GM12878 (cell line): Measurements from ENCODE around the gene WDFY4. TPM values are rescaled to one million over a fixed set of nuclear protein-coding genes. Genes with fewer than 3 reads are reported as not detected.

Source experiments
- CBX5 ChIP-seq: sonication (generic); IDR thresholded peaks from 2 replicates; pipeline ENCODE4 v1.6.1; 2016; ENCODE audit warnings: low read depth, moderate library complexity, mild to moderate bottlenecking, inconsistent platforms
- IKZF1 ChIP-seq: fragments of 450-650 bp; conservative IDR thresholded peaks from 2 replicates; pipeline ENCODE4 v1.6.1; 2017; ENCODE audit warnings: antibody characterized with exemption, mild to moderate bottlenecking
- JUNB ChIP-seq: IDR thresholded peaks from 2 replicates; pipeline ENCODE4 v1.6.1; 2016; ENCODE audit warnings: antibody characterized with exemption, mild to moderate bottlenecking
- JUND ChIP-seq: IDR thresholded peaks from 2 replicates; pipeline ENCODE4 v1.6.1; 2012; ENCODE audit warnings: low read depth, mild to moderate bottlenecking, low read length, improper control_type of control experiment, moderate library complexity
- KLF5 ChIP-seq: fragments of 450-650 bp; IDR thresholded peaks from 2 replicates; pipeline ENCODE4 v1.6.1; 2014; ENCODE audit warnings: mild to moderate bottlenecking; ENCODE audit not compliant: partially characterized antibody
- MEF2A ChIP-seq: IDR thresholded peaks from 2 replicates; pipeline ENCODE4 v1.6.1; 2011; ENCODE audit warnings: low read depth, mild to moderate bottlenecking, low read length, moderate library complexity; ENCODE audit not compliant: insufficient read depth
- MYC ChIP-seq: IDR thresholded peaks from 2 replicates; pipeline ENCODE4 v1.6.1; 2011; ENCODE audit warnings: mild to moderate bottlenecking, low read length, moderate library complexity, inconsistent platforms; ENCODE audit not compliant: insufficient read depth, insufficient replicate concordance, insufficient read length, severe bottlenecking
- POLR2A ChIP-seq: IDR thresholded peaks from 2 replicates; pipeline ENCODE4 v1.6.1; 2011; ENCODE audit warnings: low read depth, mild to moderate bottlenecking, low read length
- RELA ChIP-seq: fragments of 450-650 bp; IDR thresholded peaks from 2 replicates; pipeline ENCODE4 v1.8.0; 2014; ENCODE audit warnings: borderline replicate concordance; ENCODE audit not compliant: partially characterized antibody
- RUNX3 ChIP-seq: IDR thresholded peaks from 2 replicates; pipeline ENCODE4 v1.6.1; 2012; ENCODE audit warnings: low read length, inconsistent platforms
- YY1 ChIP-seq: IDR thresholded peaks from 2 replicates; pipeline ENCODE4 v1.6.1; 2011; ENCODE audit warnings: low read depth, mild to moderate bottlenecking, low read length
- polyA plus RNA-seq, 11 experiments: library from polyadenylated mRNA; depleted of rRNA in 4 of 11; unstranded in 6 of 11; stranded (reverse) in 5 of 11; fragments of >200 nt; fragmentation: Nextera tagmentation in 4 of 11; fragmentation: Illumina TruSeq in 1 of 11; extraction: Ambion mirVana in 4 of 11; extraction: Trizol in 1 of 11; gene quantifications; 1 replicate in 1 of 11; 2 replicates in 10 of 11; pipeline versions ENCODE4 v1.2.1 to v1.2.3, GENCODE V29; 2011 to 2016; ENCODE audit warnings: inconsistent platforms in 2 of 11, missing spikeins in 2 of 11, low read depth in 1 of 11
- total RNA-seq, 4 experiments: library from RNA; depleted of rRNA in 3 of 4; stranded (reverse); fragments of >200 nt in 3 of 4; fragmentation: Illumina TruSeq in 1 of 4; extraction: Trizol in 1 of 4; gene quantifications; 2 replicates each; pipeline versions ENCODE4 v1.2.1 to v1.2.3, GENCODE V29; 2013 to 2021
- TF ChIP-seq, protein P1 (sequence below): fragments of 150-350 bp; IDR thresholded peaks from 2 replicates; pipeline ENCODE4 v1.6.1; 2016; ENCODE audit warnings: low read depth, low read length
- TF ChIP-seq, protein P2 (sequence below): fragments of 450-650 bp; IDR thresholded peaks from 2 replicates; pipeline ENCODE4 v1.6.1; 2014; ENCODE audit warnings: mild to moderate bottlenecking
- TF ChIP-seq, protein P3 (sequence below): fragments of 150-350 bp; IDR thresholded peaks from 2 replicates; pipeline ENCODE4 v1.6.1; 2014; ENCODE audit warnings: mild to moderate bottlenecking, low read depth, low read length
- TF ChIP-seq, protein P4 (sequence below): IDR thresholded peaks from 2 replicates; pipeline ENCODE4 v1.6.1; 2011; ENCODE audit warnings: borderline replicate concordance, low read depth, mild to moderate bottlenecking, moderate library complexity, mixed read lengths, low read length; ENCODE audit not compliant: insufficient read depth; ENCODE audit errors: extremely low read length
- TF ChIP-seq, protein P5 (sequence below): IDR thresholded peaks from 2 replicates; pipeline ENCODE4 v1.6.1; 2012; ENCODE audit warnings: mild to moderate bottlenecking, low read depth, low read length

The WDFY4 gene
- total and polyA plus RNA-seq, 10 of the 15 experiments (the other 5 are each of a cell fraction or from before 2014, with no cell fraction given): 13.5 to 132 (median 47.3) TPM

DNA sequence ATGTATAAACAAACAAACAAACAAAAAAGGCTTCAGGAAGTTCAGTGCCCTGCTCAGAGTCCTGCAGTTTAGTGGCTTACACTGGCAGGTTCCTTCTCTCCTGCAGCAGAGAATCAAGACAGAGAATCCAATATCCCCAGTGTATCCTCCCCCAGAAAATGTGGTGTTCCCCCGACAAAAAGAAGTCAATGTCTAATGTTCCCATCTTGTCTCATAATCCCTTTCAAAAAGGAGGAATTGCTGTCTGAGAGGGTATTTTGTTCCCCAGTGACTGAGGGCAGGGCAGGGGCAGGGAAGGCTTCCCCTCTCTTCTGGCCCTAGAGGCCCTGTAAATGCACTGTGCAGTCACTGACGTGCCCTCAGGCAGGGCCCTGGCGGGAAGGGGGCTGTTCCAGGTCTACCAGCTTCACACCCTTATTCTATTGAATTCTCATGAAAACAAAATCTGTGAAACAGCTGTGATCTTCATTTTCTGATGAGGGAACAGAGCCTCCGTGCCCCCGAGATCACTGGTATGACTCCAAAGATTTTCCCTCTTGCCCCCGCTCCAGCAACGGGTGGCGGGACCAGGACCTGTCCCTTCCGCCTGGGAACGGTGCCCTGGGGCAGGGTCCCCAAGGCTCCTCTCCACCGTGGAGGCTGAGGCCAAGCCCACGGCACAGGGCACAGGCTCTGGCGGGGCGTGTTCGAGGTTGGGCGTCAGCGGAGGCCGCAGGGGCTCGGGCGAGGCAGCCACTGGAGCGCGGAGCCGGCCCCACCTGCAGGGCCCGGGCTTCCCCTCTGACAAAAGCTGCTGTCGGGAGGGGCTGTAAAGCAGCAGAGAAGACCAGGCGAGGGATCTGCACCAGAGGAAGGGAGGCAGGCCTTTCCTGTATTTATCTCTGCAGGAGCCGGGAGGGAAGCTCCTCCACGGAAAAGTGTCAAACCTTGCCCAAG is 13.4 kb upstream of the WDFY4 start (continued):
- TF ChIP-seq, protein P1, sequence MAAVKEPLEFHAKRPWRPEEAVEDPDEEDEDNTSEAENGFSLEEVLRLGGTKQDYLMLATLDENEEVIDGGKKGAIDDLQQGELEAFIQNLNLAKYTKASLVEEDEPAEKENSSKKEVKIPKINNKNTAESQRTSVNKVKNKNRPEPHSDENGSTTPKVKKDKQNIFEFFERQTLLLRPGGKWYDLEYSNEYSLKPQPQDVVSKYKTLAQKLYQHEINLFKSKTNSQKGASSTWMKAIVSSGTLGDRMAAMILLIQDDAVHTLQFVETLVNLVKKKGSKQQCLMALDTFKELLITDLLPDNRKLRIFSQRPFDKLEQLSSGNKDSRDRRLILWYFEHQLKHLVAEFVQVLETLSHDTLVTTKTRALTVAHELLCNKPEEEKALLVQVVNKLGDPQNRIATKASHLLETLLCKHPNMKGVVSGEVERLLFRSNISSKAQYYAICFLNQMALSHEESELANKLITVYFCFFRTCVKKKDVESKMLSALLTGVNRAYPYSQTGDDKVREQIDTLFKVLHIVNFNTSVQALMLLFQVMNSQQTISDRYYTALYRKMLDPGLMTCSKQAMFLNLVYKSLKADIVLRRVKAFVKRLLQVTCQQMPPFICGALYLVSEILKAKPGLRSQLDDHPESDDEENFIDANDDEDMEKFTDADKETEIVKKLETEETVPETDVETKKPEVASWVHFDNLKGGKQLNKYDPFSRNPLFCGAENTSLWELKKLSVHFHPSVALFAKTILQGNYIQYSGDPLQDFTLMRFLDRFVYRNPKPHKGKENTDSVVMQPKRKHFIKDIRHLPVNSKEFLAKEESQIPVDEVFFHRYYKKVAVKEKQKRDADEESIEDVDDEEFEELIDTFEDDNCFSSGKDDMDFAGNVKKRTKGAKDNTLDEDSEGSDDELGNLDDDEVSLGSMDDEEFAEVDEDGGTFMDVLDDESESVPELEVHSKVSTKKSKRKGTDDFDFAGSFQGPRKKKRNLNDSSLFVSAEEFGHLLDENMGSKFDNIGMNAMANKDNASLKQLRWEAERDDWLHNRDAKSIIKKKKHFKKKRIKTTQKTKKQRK: no peak
- TF ChIP-seq MYC (no peak), RELA (peak; percentile 85), YY1 (peak; percentile 70), IKZF1 (peak; percentile 88), JUNB (no peak), CBX5 (0 out of 2 replicates have a peak, but pooled peaks have one; percentile 81), MEF2A (peak; percentile 65; the same call in 1 of the 2 replicates), POLR2A (peak; percentile 80), RUNX3 (peak; percentile 68; the same call in 1 of the 2 replicates), JUND (peak; percentile 21; the same call in 1 of the 2 replicates), KLF5 (peak; percentile 68)
- TF ChIP-seq, protein P2, sequence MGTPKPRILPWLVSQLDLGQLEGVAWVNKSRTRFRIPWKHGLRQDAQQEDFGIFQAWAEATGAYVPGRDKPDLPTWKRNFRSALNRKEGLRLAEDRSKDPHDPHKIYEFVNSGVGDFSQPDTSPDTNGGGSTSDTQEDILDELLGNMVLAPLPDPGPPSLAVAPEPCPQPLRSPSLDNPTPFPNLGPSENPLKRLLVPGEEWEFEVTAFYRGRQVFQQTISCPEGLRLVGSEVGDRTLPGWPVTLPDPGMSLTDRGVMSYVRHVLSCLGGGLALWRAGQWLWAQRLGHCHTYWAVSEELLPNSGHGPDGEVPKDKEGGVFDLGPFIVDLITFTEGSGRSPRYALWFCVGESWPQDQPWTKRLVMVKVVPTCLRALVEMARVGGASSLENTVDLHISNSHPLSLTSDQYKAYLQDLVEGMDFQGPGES: no peak
- TF ChIP-seq, protein P3, sequence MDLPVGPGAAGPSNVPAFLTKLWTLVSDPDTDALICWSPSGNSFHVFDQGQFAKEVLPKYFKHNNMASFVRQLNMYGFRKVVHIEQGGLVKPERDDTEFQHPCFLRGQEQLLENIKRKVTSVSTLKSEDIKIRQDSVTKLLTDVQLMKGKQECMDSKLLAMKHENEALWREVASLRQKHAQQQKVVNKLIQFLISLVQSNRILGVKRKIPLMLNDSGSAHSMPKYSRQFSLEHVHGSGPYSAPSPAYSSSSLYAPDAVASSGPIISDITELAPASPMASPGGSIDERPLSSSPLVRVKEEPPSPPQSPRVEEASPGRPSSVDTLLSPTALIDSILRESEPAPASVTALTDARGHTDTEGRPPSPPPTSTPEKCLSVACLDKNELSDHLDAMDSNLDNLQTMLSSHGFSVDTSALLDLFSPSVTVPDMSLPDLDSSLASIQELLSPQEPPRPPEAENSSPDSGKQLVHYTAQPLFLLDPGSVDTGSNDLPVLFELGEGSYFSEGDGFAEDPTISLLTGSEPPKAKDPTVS: no peak
- TF ChIP-seq, protein P4, sequence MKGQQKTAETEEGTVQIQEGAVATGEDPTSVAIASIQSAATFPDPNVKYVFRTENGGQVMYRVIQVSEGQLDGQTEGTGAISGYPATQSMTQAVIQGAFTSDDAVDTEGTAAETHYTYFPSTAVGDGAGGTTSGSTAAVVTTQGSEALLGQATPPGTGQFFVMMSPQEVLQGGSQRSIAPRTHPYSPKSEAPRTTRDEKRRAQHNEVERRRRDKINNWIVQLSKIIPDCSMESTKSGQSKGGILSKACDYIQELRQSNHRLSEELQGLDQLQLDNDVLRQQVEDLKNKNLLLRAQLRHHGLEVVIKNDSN: no peak
- TF ChIP-seq, protein P5, sequence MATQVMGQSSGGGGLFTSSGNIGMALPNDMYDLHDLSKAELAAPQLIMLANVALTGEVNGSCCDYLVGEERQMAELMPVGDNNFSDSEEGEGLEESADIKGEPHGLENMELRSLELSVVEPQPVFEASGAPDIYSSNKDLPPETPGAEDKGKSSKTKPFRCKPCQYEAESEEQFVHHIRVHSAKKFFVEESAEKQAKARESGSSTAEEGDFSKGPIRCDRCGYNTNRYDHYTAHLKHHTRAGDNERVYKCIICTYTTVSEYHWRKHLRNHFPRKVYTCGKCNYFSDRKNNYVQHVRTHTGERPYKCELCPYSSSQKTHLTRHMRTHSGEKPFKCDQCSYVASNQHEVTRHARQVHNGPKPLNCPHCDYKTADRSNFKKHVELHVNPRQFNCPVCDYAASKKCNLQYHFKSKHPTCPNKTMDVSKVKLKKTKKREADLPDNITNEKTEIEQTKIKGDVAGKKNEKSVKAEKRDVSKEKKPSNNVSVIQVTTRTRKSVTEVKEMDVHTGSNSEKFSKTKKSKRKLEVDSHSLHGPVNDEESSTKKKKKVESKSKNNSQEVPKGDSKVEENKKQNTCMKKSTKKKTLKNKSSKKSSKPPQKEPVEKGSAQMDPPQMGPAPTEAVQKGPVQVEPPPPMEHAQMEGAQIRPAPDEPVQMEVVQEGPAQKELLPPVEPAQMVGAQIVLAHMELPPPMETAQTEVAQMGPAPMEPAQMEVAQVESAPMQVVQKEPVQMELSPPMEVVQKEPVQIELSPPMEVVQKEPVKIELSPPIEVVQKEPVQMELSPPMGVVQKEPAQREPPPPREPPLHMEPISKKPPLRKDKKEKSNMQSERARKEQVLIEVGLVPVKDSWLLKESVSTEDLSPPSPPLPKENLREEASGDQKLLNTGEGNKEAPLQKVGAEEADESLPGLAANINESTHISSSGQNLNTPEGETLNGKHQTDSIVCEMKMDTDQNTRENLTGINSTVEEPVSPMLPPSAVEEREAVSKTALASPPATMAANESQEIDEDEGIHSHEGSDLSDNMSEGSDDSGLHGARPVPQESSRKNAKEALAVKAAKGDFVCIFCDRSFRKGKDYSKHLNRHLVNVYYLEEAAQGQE: no peak
